Measurements from ENCODE around the gene INSYN1.

DNA sequence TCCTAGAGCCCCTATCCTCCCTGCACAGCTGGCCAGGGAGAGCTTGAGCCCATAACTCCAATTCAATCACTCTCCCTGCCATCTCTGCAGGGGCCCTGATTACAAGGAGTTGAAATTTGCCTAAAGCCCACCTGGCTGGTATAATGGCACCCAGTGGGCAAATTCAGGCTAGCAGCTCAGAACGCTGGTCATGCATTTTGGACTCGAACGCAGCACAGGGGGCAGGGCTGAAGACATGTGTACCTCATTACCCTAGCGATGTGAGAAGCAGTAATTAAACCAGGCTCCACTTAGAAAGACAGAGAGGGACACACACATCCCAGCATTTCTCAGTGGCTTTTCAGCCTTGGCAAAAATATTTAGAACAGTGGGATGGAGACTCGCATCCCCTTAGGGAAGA is 3.2 kb downstream of the INSYN1 start:
- TF ChIP-seq POLR2AphosphoS5 (IDR thresholded peaks at IDR 0.05) (no peak), EP300 (conservative IDR thresholded peaks at IDR 0.05; ENCODE audit: poor library complexity, severe bottlenecking) (no peak), EZH2 (IDR thresholded peaks at IDR 0.05; ENCODE audit: borderline replicate concordance, insufficient read depth, low read length, poor library complexity, severe bottlenecking) (no peak), REST (IDR thresholded peaks at IDR 0.05; ENCODE audit: borderline replicate concordance) (no peak), MXI1 (conservative IDR thresholded peaks at IDR 0.05; ENCODE audit: poor library complexity, severe bottlenecking) (no peak), TAF1 (IDR thresholded peaks at IDR 0.05; ENCODE audit: low read depth) (no peak), RAD21 (conservative IDR thresholded peaks at IDR 0.05) (no peak), SMC3 (conservative IDR thresholded peaks at IDR 0.05; ENCODE audit: poor library complexity) (no peak)
- TF ChIP-seq, protein P1, sequence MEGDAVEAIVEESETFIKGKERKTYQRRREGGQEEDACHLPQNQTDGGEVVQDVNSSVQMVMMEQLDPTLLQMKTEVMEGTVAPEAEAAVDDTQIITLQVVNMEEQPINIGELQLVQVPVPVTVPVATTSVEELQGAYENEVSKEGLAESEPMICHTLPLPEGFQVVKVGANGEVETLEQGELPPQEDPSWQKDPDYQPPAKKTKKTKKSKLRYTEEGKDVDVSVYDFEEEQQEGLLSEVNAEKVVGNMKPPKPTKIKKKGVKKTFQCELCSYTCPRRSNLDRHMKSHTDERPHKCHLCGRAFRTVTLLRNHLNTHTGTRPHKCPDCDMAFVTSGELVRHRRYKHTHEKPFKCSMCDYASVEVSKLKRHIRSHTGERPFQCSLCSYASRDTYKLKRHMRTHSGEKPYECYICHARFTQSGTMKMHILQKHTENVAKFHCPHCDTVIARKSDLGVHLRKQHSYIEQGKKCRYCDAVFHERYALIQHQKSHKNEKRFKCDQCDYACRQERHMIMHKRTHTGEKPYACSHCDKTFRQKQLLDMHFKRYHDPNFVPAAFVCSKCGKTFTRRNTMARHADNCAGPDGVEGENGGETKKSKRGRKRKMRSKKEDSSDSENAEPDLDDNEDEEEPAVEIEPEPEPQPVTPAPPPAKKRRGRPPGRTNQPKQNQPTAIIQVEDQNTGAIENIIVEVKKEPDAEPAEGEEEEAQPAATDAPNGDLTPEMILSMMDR (IDR thresholded peaks at IDR 0.05; ENCODE audit: poor library complexity, severe bottlenecking), result no peak

Measured in neural cell (in vitro differentiated cells).